Testis (tissue), 2 donors: ENCODE results near the gene RHOF.

Source experiments
- POLR2A ChIP-seq: fragments of 450-650 bp; IDR thresholded peaks from one replicate; pipeline ENCODE4 v1.6.1; 2017; ENCODE audit warnings: antibody characterized with exemption, mild to moderate bottlenecking, moderate library complexity
- TF ChIP-seq, protein P1 (sequence below), 3 experiments: fragments of 450-650 bp in 2 of 3; fragments of 200-600 bp in 1 of 3; sonication (generic) in 1 of 3; IDR thresholded peaks; one replicate each; pipeline ENCODE4 v1.5.1; 2016 to 2019; ENCODE audit warnings: antibody characterized with exemption in 3 of 3, mild to moderate bottlenecking in 2 of 3, moderate library complexity in 1 of 3

DNA sequence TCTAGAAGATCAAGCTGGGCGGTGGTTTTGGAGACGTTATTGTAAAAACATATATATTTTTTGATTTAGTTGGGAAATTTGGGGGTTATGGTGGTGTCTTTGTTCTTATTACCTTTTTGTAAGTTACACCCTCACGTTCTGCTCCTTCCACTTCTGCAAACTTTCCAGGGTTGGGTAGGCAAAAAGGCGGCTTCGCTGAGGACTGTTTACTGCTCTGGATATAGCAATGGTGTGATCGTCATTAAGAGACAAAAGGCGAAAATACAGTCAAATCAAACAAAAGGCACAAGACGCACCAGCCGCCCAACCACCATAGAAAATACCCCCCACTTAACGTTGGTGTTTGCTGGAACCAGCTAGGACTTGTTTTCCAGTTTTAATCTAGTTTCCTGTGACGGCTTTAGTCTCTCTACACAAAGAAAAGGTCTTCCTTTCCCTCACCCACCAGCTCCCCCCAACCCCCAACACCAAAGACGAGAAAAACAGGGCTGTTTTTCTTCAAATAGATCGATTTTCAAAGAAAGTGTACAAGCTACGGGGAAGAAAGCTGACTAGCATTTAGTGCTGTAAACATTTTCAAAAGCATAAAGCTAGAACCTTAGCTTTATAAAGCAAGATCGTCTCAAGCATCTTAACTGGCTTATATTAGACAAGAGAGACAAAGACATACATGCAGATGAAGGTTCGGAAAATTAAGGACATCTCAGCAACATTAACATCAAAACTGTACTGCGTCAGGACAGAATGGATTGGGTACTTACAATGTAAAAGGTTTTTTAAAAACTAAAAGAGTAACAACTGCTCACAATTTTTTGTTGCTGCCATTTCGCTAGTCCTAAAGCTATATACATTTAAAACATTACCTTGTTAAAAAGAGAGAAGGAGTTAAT, 8.4 kb upstream of the RHOF start:
- TF ChIP-seq, protein P1, sequence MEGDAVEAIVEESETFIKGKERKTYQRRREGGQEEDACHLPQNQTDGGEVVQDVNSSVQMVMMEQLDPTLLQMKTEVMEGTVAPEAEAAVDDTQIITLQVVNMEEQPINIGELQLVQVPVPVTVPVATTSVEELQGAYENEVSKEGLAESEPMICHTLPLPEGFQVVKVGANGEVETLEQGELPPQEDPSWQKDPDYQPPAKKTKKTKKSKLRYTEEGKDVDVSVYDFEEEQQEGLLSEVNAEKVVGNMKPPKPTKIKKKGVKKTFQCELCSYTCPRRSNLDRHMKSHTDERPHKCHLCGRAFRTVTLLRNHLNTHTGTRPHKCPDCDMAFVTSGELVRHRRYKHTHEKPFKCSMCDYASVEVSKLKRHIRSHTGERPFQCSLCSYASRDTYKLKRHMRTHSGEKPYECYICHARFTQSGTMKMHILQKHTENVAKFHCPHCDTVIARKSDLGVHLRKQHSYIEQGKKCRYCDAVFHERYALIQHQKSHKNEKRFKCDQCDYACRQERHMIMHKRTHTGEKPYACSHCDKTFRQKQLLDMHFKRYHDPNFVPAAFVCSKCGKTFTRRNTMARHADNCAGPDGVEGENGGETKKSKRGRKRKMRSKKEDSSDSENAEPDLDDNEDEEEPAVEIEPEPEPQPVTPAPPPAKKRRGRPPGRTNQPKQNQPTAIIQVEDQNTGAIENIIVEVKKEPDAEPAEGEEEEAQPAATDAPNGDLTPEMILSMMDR (IDR thresholded peaks at IDR 0.05): no peak
- no peak for TF ChIP-seq POLR2A
